Gastrocnemius medialis (tissue), 4 donors: ENCODE results near the gene BICRAL.

Source experiments
- POLR2A ChIP-seq, 2 donors: fragments of 450-650 bp; IDR thresholded peaks; one replicate each; pipeline ENCODE4 v1.6.1; 2017; ENCODE audit warnings: antibody characterized with exemption in 2 of 2, mild to moderate bottlenecking in 2 of 2, moderate library complexity in 2 of 2
- TF ChIP-seq, protein P1 (sequence below), 5 experiments: fragments of 450-650 bp in 3 of 5; fragments of 200-600 bp in 2 of 5; sonication (generic) in 2 of 5; IDR thresholded peaks in 4 of 5; conservative IDR thresholded peaks in 1 of 5; 1 replicate in 4 of 5; 2 replicates in 1 of 5; pipeline ENCODE4 v1.5.1; 2016 to 2019; ENCODE audit warnings: antibody characterized with exemption in 5 of 5, mild to moderate bottlenecking in 3 of 5, moderate library complexity in 3 of 5

- no peak for TF ChIP-seq POLR2A (IDR thresholded peaks at IDR 0.05)
- TF ChIP-seq, protein P1, sequence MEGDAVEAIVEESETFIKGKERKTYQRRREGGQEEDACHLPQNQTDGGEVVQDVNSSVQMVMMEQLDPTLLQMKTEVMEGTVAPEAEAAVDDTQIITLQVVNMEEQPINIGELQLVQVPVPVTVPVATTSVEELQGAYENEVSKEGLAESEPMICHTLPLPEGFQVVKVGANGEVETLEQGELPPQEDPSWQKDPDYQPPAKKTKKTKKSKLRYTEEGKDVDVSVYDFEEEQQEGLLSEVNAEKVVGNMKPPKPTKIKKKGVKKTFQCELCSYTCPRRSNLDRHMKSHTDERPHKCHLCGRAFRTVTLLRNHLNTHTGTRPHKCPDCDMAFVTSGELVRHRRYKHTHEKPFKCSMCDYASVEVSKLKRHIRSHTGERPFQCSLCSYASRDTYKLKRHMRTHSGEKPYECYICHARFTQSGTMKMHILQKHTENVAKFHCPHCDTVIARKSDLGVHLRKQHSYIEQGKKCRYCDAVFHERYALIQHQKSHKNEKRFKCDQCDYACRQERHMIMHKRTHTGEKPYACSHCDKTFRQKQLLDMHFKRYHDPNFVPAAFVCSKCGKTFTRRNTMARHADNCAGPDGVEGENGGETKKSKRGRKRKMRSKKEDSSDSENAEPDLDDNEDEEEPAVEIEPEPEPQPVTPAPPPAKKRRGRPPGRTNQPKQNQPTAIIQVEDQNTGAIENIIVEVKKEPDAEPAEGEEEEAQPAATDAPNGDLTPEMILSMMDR (IDR thresholded peaks at IDR 0.05 in 4 of 5, conservative IDR thresholded peaks at IDR 0.05 in 1 of 5): no peak
Observed at GRCh38 chr6:42781546-42781795, 381 bp upstream of the BICRAL start.
